OCI-LY1 (cell line): ENCODE measurements around the gene RAX2.

Experiments used
- EZH2 ChIP-seq: fragments of 200-600 bp; sonication (generic), shearing (Covaris generic); IDR thresholded peaks from 2 replicates; pipeline ENCODE4 v1.8.0; 2017; ENCODE audit warnings: borderline replicate concordance, mixed run types, mild to moderate bottlenecking, antibody characterized with exemption, low read length, moderate library complexity, mixed read lengths
- TF ChIP-seq, protein P1 (sequence below): fragments of 200-600 bp; sonication (generic), shearing (Covaris generic); IDR thresholded peaks from 2 replicates; pipeline ENCODE4 v1.5.1; 2017; ENCODE audit warnings: mild to moderate bottlenecking, antibody characterized with exemption, low read length, moderate library complexity, mixed read lengths

DNA sequence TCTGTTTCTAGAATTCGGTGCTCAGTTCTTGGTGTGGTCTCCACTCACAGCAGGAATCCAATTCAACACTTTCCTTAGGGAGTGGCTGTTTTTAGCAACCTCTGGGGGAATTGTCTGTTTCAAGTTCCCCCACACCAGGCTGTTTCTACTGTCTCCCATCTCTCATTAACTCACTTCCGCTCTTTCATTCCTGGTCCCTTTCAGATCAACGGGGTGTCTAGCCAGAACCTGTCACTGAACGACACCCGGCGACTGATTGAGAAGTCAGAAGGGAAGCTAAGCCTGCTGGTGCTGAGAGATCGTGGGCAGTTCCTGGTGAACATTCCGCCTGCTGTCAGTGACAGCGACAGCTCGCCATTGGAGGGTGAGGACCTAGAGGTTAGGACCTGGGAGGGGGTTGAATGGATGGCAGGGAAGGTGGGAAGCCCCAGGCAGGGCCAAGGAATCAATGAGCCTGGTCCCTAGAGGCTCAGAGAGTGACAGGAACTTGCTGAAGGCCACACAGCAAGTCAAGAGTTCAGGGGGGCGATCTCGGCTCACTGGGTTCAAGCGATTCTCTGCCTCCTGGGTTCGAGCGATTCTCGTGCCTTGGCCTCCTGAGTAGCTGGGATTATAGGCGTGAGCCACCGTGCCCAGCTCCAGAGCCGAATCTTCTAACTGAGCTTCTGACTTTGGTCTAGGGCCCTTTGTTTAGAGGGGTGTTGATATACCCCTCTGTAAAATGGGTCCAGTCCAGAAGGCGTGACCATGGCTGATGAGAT lies 38.3 kb downstream of the RAX2 start:
- TF ChIP-seq, protein P1, sequence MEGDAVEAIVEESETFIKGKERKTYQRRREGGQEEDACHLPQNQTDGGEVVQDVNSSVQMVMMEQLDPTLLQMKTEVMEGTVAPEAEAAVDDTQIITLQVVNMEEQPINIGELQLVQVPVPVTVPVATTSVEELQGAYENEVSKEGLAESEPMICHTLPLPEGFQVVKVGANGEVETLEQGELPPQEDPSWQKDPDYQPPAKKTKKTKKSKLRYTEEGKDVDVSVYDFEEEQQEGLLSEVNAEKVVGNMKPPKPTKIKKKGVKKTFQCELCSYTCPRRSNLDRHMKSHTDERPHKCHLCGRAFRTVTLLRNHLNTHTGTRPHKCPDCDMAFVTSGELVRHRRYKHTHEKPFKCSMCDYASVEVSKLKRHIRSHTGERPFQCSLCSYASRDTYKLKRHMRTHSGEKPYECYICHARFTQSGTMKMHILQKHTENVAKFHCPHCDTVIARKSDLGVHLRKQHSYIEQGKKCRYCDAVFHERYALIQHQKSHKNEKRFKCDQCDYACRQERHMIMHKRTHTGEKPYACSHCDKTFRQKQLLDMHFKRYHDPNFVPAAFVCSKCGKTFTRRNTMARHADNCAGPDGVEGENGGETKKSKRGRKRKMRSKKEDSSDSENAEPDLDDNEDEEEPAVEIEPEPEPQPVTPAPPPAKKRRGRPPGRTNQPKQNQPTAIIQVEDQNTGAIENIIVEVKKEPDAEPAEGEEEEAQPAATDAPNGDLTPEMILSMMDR, result no peak
- no peak for TF ChIP-seq EZH2
